ENCODE measurements around the gene GABRR3. TPM values are rescaled to one million over a fixed set of nuclear protein-coding genes. Genes with fewer than 3 reads are reported as not detected.

GABRR3 gene
- total RNA-seq, 1 donor from 2014 or later, result not detected

- DNase-seq (ENCODE audit: low spot score), result no peak
- intact Hi-C loops (cut with DNase I), result loop anchor here (5.0 kb wide), 1 partner anchor 54 kb away; no protein-coding TSS in a partner anchor
Observed at GRCh38 chr3:97967966-97968365, 67.1 kb downstream of the GABRR3 start.

- intact Hi-C loops (cut with DNase I), result no loop called here
Observed at GRCh38 chr3:97960993-97961766, 73.9 kb downstream of the GABRR3 start.

GRCh38 chr3:97960551-97960950 lies 74.6 kb downstream of the GABRR3 start:
- intact Hi-C loops (cut with DNase I), result no loop called here

More at GRCh38 chr3:97960993-97961766, 73.9 kb downstream of the GABRR3 start:
- DNase-seq (ENCODE audit: low spot score), result no peak

GRCh38 chr3:97959872-97960271 lies 75.2 kb downstream of the GABRR3 start:
- intact Hi-C loops (cut with DNase I), result no loop called here

More at GRCh38 chr3:97960551-97960950, 74.6 kb downstream of the GABRR3 start:
- no peak for DNase-seq (ENCODE audit: low spot score)

GRCh38 chr3:97958796-97959195 lies 76.3 kb downstream of the GABRR3 start:
- intact Hi-C loops (cut with DNase I), result no loop called here

More at GRCh38 chr3:97959872-97960271, 75.2 kb downstream of the GABRR3 start:
- DNase-seq (ENCODE audit: low spot score), result no peak

GRCh38 chr3:97958396-97958795 lies 76.7 kb downstream of the GABRR3 start:
- DNase-seq (ENCODE audit: low spot score), result no peak
- intact Hi-C loops (cut with DNase I), result no loop called here

More at GRCh38 chr3:97958796-97959195, 76.3 kb downstream of the GABRR3 start:
- no peak for DNase-seq (ENCODE audit: low spot score)

- no peak for DNase-seq (ENCODE audit: low spot score)
- intact Hi-C loops (cut with DNase I), result no loop called here
Observed at GRCh38 chr3:97957617-97958311, 77.4 kb downstream of the GABRR3 start.

GRCh38 chr3:97956051-97956450 lies 79.1 kb downstream of the GABRR3 start:
- intact Hi-C loops (cut with DNase I), result no loop called here
- DNase-seq (ENCODE audit: low spot score), result no peak

GRCh38 chr3:97954228-97954827 lies 80.8 kb downstream of the GABRR3 start:
- intact Hi-C loops (cut with DNase I), result no loop called here
- no peak for DNase-seq (ENCODE audit: low spot score)

- intact Hi-C loops (cut with DNase I), result no loop called here
- no peak for DNase-seq (ENCODE audit: low spot score)
Observed at GRCh38 chr3:97952872-97953271, 82.2 kb downstream of the GABRR3 start.

- intact Hi-C loops (cut with DNase I), result no loop called here
- DNase-seq (ENCODE audit: low spot score), result no peak
Observed at GRCh38 chr3:97952280-97952679, 82.8 kb downstream of the GABRR3 start.

- DNase-seq (ENCODE audit: low spot score), result no peak
- intact Hi-C loops (cut with DNase I), result no loop called here
Observed at GRCh38 chr3:97950360-97950759, 84.8 kb downstream of the GABRR3 start.

- intact Hi-C loops (cut with DNase I), result no loop called here
- DNase-seq (ENCODE audit: low spot score), result no peak
Observed at GRCh38 chr3:97949743-97950142, 85.4 kb downstream of the GABRR3 start.

- DNase-seq (ENCODE audit: low spot score), result no peak
- intact Hi-C loops (cut with DNase I), result no loop called here
Observed at GRCh38 chr3:97949110-97949485, 86.0 kb downstream of the GABRR3 start.

GRCh38 chr3:97948351-97949109 lies 86.6 kb downstream of the GABRR3 start:
- no peak for DNase-seq (ENCODE audit: low spot score)
- intact Hi-C loops (cut with DNase I), result no loop called here

GRCh38 chr3:97942801-97943546 lies 92.1 kb downstream of the GABRR3 start:
- intact Hi-C loops (cut with DNase I), result no loop called here
- no peak for DNase-seq (ENCODE audit: low spot score)

GRCh38 chr3:97940034-97940433 lies 95.1 kb downstream of the GABRR3 start:
- intact Hi-C loops (cut with DNase I), result no loop called here

GRCh38 chr3:97939401-97939800 lies 95.7 kb downstream of the GABRR3 start:
- no peak for DNase-seq (ENCODE audit: low spot score)
- intact Hi-C loops (cut with DNase I), result no loop called here

More at GRCh38 chr3:97940034-97940433, 95.1 kb downstream of the GABRR3 start:
- DNase-seq (ENCODE audit: low spot score), result no peak

- no peak for DNase-seq (ENCODE audit: low spot score)
- intact Hi-C loops (cut with DNase I), result no loop called here
Observed at GRCh38 chr3:97938444-97938843, 96.7 kb downstream of the GABRR3 start.
